Measurements from ENCODE around the gene APCDD1L.

APCDD1L gene

GRCh38 chr20:58515233-58516212 is at the start of gene APCDD1L:
TSS of gene APCDD1L (minus strand) at chr20:58515399. CDS start at chr20:58514707, 692 bp downstream.
- DNase-seq: no peak

- DNase-seq: no peak
These were observed 44.1 kb upstream of the APCDD1L start for GRCh38 chr20:58559368-58559729.

GRCh38 chr20:58558486-58559367 is 43.5 kb upstream of the APCDD1L start:
- no peak for DNase-seq

- DNase-seq: no peak
These were observed 42.6 kb upstream of the APCDD1L start for GRCh38 chr20:58557733-58558342.

GRCh38 chr20:58556961-58557360 is 41.8 kb upstream of the APCDD1L start:
- DNase-seq: no peak

GRCh38 chr20:58555078-58555765 is 40.0 kb upstream of the APCDD1L start:
- DNase-seq: no peak

- DNase-seq: no peak
These were observed 39.3 kb upstream of the APCDD1L start for GRCh38 chr20:58554541-58554940.

- DNase-seq: no peak
These were observed 38.6 kb upstream of the APCDD1L start for GRCh38 chr20:58553841-58554240.

- no peak for DNase-seq
These were observed 38.0 kb upstream of the APCDD1L start for GRCh38 chr20:58553166-58553696.

- no peak for DNase-seq
These were observed 37.3 kb upstream of the APCDD1L start for GRCh38 chr20:58552366-58552934.

- no peak for DNase-seq
These were observed 36.4 kb upstream of the APCDD1L start for GRCh38 chr20:58551631-58552030.

- no peak for DNase-seq
These were observed 35.3 kb upstream of the APCDD1L start for GRCh38 chr20:58550275-58551059.

GRCh38 chr20:58549231-58550209 is 34.3 kb upstream of the APCDD1L start:
- DNase-seq: no peak

- DNase-seq: no peak
These were observed 32.6 kb upstream of the APCDD1L start for GRCh38 chr20:58547623-58548475.

GRCh38 chr20:58546756-58547622 is 31.8 kb upstream of the APCDD1L start:
- no peak for DNase-seq

- no peak for DNase-seq
These were observed 31.2 kb upstream of the APCDD1L start for GRCh38 chr20:58546416-58546711.

- no peak for DNase-seq
These were observed 30.6 kb upstream of the APCDD1L start for GRCh38 chr20:58545565-58546415.
